HG03571 (cell line): ENCODE data around the gene CRTAC1.

Source experiments
- ATAC-seq: cut with Tn5 transposase; IDR thresholded peaks from one replicate; pipeline ENCODE4 v1.9.1; 2021; ENCODE audit not compliant: unreplicated experiment

The CRTAC1 gene

DNA sequence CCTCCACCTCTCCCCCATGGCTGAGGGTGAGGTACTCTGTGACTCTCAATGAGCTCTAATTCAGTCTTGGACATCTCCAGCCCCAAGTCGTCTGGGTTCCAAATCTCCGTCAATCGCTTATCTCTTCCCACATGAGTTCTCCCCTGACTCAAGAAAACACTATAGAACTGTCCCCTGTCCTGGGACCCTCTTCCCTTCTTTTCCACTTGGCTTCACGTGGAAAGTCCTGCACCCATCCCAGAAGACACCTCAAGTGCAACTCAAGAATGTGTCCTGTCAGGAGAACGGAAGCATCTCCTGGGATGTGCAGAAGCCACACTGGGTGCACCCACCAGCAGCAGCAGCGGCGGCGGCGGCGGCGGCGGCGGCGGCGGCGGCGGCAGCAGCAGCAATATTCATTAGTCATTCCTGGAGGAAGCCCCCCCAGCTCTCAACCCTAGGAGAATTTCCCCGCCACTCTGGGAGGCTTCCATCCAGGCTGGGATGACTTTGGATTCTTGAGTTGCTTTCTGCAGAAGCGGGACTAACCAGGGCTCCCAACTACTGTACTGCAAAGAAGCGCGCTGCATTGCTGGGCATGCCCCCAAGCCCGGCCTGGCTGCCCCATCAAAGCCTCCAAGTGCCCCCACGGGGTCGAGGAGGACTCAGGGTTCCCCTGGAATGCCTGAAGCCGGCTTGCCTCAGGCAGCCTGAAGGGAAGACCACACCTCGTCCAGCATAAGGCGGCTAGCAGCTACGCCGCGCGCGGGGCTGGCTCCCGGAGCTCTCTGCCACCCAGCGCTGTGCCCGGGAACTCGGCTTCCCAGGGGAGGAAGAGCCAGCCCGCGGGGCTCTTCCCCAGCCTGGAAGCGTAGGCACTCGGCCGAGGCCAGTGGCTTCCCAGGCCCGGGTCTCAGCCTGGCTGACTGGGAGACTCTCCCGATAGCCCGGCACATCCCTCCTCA lies 1.0 kb downstream of the CRTAC1 start:
- no peak for ATAC-seq

DNA sequence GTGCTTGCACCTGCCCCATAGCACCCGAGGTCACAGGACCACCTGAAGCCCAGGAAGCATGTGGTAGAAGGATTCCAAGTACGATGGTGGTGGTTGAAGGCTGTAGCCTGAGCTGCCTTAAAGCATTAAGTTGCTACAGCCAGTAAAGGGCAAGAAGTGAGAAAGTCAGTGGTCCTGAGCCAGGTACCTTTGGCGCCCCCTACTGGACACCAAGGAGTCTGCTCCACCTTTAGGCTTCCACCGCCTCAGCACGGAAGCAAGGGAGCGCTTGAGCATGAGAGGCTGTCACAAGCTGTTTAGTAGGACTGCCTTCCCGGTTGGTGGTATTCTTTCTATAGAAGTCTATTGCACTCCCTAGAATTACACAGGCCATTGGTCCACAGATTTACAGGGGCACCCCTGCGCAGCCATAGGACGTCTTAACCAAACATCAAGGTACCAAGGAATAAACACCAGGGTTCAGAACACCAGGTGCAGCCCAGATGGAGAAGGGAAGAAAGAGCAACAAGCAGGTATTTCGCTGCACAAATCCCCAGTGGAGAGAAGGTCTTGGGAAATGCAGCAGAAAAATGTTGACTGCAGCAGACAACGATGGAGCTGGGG lies 2.2 kb downstream of the CRTAC1 start:
- no peak for ATAC-seq

DNA sequence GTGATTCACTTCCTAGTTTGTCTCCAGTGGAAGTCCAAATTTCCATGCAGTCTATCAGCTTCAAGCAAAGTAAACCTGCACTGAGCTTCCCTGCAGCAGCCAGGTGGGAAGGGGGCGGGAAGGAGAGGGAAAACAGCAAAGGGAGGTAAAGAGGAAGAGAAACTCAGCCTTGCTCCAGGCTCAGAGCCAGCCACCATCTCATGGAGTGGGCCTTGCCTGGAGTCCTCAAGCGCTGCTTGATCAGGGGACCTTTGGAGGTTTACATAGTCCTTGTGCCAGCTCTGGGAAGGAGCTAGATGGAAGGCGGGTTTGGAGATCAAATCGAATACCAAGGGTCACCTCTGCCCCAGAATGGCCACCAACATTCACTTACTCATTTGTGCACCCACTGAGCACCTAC lies 7.4 kb downstream of the CRTAC1 start:
- no peak for ATAC-seq

DNA sequence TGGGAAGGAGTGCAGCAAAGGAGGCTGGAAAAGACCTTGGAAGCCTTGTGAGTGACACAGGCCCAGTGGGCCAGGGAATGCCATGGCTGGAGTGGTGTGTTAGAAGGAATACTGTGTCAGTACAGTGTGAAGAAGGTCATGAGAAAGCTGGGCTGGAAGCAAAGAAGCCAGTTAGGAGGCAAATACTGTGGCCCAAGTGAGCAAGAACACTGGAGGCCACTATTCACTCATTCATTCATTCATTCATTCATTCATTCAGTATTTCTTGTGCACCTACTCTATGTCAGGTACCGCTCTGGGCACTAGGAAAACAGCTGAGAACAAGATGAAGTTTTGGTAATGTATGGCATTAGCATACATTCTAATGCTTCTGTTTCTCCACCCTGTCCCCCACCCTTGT lies 9.6 kb downstream of the CRTAC1 start:
- ATAC-seq: no peak

DNA sequence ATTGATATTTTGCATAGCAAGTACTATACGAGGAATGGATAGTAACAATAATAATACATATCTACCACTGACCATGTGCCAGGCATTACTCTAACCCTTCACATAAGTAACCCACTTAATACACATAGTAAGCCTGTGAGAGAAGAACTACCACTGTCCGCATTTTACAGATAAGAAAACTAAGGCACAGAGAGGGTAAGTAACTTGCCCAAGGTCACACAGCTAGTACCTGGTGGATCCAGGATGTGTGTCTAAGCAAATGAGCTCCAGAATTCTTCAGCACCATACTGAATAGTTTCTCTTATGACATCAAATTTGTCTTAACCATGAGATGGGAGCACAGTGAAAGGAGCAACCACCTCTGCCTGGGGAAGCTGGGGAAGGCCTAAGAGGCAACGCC lies 10.2 kb downstream of the CRTAC1 start:
- no peak for ATAC-seq

DNA sequence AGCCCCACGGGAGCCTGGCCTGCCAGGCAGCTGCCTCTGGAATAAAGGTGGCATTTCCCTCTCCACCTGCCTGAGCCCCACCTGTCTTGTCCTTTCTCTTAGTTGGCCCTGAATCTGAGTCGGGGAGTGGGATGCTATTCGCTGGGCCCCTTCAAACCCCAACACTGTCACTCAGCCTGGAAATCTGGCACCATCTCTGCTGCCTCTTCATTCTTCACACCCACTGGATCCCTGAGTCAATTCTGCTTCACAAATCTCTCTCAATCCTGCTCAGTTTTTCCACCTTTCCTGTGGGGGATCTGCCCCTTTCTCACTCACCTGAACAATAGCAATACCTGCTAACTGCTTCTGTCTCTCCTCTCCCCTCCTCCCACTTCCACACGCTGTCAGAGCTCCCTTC lies 10.6 kb downstream of the CRTAC1 start:
- ATAC-seq: no peak

DNA sequence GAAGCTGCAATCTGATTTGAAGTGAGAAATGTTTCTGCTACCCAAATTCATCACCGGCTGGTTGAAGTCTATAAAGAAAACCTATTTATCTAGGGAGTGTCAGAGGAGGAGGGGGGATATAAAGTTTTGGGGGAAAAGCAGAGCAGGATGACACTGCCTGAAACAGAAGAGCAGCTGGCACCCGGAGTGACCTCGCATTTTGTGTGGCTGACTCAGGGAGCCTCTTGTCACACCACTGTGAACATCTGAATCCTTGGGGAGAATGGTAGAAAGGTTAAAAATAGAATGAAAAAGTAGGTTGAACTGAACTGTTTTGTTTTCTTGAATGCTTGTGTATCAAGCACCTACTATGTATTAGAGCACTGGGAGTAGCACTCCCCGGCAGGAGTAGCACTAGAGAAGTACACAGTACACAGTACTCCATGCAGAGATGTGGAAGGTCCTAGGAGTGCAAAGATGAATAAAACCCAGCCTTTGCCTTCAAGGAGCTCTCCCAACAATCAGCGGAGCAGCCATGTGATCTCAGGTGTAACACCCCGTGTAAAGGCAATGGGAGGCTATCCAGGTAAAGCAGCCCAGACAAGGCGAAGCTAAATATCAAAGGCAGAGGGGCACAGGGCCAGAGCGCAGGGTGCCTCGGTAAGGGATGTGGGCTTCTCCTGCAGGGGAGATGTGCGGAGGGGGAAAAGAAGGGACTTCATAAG lies 13.5 kb downstream of the CRTAC1 start:
- ATAC-seq: no peak

DNA sequence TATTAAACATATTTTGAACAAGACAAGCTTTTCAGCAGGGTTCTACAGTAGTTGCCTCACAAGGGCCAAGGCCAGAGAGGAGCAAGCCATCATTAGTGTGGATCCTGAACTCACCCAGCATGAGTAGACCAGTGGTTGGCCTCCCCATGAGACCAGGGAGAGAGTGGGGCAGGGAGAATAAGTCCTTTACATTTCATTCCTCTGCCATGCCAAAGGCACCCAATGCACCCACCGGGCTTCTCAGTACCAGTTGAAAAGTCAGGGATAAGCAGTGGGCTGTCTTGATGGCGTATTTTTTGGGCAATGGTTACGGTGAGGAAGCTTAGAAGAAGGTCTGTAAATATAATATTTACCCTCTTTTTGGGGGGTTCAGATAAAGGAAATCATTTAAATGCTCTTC lies 16.6 kb downstream of the CRTAC1 start:
- ATAC-seq: no peak

DNA sequence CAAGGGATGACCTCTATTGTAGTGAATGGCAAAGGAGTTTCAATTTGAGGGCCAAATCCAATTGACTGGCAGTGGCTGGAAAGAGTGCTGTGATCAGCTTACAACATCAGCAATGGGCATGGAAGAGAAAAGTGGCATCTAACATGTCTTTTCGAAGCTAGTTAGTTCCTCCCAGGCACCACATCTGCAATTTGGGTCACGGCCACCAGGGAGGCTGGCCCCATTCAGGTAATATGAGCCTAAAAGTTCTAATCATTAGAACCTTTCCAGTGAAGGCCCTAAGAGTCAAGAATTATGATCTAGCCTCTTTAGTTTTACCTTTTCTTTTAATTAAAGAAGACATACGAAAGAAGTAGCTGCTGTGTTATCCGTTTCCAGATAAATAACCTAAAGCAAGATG lies 17.3 kb downstream of the CRTAC1 start:
- ATAC-seq: no peak

DNA sequence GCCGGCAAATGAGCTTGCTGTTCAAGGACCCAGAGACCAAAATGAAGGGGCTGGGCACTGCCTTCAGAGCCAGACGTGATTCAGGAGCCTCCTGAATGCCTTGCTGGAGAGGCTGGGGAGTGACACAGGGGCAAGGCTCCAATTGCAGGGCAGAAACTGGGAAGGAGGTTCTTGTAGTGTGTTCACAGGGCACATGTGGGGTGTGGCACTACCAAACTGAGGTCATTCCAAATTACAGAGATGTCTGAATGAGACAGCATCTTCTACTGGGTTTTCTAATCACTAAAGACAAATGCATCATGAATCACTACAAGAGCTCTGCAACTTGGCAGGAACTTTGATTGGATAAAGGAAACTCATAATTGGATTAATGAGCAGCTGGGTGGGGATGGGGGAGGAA lies 17.8 kb downstream of the CRTAC1 start:
- no peak for ATAC-seq

DNA sequence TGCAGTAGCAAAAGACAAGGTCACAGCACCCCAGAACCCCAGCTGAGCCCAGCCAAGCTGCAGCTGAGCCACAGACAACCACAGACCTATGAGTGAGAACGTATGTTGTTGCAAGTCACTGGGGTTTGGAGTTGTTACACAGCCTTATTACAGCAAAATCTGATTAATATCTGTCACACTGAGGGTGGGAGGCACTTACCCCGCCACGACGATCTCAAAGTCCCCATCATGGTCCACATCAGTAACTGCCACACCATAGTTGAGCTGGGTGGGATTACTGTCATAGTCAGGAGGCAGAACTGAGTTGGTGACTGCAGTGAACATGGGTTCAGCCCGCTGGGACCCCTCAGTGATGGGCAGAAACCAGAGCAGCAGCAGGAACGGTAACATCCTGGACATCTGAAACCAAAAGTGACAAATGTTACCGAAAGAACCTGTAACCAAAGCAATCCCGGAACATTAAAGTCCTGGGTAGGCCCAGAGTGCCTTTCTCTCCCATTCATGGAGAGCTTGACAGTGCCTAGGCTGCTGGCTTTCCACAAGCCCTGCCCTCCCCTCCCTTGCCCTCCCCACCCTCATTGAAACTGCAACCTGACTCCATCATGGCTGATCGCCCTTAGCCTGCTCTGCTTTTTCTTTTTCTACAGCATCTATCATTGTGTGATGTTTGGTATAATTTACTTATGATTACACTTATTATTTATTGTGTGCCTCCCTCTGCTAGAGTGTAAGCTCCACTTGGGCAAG lies 19.3 kb downstream of the CRTAC1 start:
- ATAC-seq: no peak

DNA sequence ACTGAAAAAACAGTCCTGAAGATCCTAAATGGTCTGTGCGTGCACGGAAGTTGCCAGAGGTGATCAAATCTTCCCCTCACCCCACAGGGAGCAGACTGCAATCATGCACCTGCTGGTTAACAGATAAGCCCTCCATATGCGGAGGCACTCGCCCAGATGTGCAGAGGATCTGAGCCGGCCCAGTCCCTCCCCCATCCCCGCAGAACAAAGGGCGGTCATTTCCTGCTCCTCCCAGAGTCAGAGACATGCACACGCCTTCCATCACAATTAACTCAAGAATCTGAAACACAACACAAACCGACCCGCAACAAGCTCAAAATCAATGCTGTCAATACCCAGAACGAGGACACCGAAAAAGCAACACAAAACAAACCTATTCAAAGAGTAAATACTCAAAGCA lies 24.2 kb downstream of the CRTAC1 start:
- no peak for ATAC-seq

DNA sequence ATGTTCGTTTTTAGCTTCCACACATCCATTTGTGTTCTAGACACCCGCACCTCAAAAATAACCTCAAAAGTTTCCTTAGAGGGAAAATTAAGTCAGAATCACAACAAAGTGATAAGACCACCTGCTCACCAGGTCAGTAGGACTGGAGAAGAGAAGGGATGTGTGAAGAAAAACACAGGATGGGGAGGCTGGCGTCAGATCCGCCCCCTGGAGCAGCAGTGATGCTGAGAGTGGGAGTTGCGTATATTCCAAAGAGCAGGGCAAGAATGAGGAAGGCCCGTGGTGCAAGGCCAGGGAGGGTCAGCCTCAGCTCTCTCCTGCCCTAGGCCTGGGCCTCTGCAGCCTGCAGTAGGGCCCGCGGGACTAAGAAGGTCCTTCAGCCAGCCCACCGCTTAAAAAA lies 28.7 kb downstream of the CRTAC1 start:
- no peak for ATAC-seq

DNA sequence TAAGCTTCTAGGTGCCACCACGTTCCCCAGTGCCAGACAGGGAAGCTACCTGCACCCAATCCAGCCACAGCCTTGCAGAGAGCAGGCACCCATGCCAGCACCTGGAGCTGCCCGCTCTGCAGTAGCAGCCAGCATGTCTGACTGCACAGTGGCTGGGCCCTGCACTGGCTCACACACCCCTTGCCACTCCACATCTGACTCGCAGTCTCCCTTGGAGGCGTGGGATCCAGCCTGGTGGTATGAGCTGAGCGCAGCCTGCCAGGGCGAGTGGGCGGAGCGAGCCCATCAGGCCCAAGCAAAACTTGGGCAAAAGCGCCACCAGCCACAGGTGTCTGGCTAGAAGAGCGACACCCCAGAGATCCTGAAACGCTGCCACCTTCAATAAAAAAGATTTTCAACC lies 30.1 kb downstream of the CRTAC1 start:
- no peak for ATAC-seq

DNA sequence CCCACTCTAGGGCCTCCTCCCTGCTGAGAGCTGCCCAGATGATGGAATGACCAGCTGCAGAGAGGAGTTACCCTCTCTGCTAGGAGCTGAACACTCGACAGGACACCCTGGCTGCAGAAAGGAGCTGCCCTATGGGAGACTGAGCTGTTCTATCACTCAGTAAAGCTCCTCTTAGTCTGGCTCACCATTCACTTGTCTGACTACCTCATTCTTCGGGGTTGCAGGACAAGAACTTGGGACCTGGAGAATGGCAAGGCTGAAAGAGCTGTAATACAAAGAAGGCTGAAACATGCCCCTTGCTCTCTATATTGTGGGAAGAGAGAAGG lies 30.5 kb downstream of the CRTAC1 start:
- ATAC-seq: no peak

DNA sequence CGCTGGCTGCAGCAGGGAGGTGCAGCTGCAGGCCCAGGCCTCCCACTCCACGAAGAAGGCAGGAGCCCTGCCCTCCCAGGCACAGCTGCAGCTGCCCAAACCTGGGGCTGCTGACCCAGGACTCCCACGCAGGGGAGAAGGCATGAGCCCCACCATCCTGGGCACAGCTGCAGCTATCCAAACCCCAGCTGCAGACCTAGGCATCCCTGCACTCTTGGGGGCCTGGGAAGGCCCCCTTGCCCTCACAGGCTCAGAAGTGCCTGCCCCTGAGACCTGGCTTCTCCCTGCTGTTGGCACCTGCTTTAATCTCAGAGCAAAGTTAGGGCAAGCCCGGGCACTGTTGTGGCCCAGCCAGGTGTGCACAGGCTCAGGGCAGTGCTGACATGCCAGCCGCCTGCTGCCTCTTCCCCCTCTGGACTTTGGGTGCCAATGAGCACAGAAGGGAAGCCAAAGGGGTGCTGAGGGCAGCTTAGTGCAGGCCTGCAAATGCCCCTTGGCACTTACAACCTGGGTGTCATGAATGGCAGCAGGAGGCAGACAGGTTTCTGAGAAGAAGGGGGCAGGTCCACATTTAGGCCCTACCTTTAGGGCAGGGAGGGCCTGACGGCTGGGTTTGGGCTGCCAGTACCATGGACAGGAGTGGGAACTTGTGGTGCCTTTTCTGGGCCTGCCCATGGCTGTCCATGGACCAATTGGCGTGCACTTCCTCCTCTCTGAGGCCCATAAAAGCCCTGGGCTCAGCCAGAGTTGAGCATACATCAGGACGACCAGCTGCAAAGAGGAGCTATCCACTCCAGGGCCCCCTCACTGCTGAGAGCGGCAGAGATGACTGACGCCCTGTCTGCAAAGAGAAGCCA lies 31.1 kb downstream of the CRTAC1 start:
- no peak for ATAC-seq

DNA sequence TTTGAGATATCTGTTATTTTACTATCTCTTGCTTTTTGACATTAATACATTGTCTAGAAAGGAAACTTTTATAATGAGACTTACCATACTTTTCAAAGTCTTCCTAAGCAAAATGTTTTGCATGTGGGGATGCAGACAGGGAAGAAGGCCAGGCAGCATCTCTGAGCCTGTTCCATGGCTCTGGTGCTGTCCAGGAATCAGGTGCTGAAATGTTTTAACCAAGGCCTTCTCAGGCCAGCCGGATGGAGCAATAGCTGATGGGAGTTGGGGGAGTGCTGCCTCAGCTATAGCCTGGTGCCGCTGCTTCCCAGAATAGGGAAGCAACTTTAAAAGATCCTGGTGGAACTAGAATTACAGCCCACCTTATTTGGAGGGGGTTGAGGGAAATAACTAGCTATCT lies 38.5 kb downstream of the CRTAC1 start:
- ATAC-seq: no peak

DNA sequence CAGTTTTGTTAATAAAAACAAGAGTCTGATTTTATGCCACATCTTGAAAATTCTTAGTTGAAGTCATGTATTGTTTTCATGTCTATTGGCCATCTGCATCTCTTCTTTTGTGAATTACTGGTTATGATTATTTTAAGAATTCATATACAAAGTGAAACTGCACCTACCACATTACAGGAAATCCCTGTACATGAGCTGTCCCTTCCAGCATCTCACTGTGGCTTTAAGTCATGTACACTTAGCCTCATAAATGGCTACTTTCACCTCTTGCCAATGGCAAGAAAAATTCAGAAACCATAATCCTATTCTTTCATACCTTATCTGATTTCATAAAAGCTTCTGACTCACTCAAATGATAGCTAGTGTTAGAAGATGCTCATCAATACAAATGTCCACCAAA lies 48.6 kb downstream of the CRTAC1 start:
- no peak for ATAC-seq

DNA sequence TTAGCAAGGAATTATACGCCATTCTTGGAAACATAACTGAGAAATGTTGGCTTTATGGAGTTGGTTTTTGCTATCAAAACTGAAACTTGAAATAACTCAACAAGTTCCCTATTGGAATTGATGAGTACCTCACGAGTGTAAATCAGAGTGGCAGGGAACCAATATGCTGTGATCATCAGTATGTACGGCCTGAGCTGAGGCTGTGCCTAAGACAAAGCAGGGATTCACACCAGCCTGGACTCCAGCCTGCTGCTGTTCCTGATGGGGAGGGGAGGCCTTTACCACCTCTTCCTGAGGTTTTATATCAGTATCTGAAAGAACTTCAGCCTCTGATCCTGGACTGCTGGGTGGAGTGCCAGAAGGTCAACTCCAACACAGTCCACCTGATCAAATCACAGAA lies 52.7 kb downstream of the CRTAC1 start:
- no peak for ATAC-seq

DNA sequence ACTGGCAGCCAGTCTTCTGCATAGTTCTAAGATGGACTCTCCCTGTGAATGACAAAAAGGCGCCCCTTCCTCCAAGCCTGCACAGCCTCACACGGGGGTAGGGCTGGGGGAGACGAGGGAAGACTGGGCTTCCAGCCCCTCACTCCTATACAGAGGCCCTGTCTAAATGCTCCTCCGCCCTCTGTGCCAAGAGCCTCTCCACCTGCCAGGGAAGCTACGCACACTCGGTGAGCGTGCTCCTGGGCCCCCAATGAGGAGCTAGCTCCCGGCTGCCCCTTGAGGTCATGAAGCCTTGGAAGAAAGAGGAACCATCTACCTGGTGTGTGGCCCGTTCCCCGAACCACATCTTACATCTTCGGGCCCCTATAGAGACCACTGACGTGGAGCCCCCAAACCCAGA lies 54.8 kb downstream of the CRTAC1 start:
- no peak for ATAC-seq
